H9 (cell line): ENCODE results near the gene RNASE7. TPM values are rescaled to one million over a fixed set of nuclear protein-coding genes. Genes with fewer than 3 reads are reported as not detected.

Source experiments
- DNase-seq: peaks from one replicate; pipeline ENCODE4 v3.0.0-alpha.2; 2017
- H2AFZ ChIP-seq: one replicate; pipeline ENCODE4 v1.6.1; 2013; ENCODE audit warnings: mild to moderate bottlenecking, low read length, control low read depth, moderate library complexity
- H2AK5ac ChIP-seq: 2 replicates; pipeline ENCODE4 v1.6.1; 2013; ENCODE audit warnings: low read length, control low read depth, mixed read lengths; ENCODE audit not compliant: insufficient read length
- H2BK120ac ChIP-seq: one replicate; pipeline ENCODE4 v1.6.1; 2013; ENCODE audit warnings: low read depth, mild to moderate bottlenecking, low read length, control low read depth, inconsistent platforms; ENCODE audit not compliant: poor library complexity, severe bottlenecking
- H2BK12ac ChIP-seq: 2 replicates; pipeline ENCODE4 v1.6.1; 2013; ENCODE audit warnings: low read length, control low read depth, mixed read lengths, low read depth; ENCODE audit not compliant: insufficient read length
- H2BK15ac ChIP-seq: 2 replicates; pipeline ENCODE4 v1.6.1; 2013; ENCODE audit warnings: low read depth, low read length, control low read depth
- H2BK20ac ChIP-seq: one replicate; pipeline ENCODE4 v1.6.1; 2013; ENCODE audit warnings: low read depth, mild to moderate bottlenecking, low read length, control low read depth, inconsistent platforms; ENCODE audit not compliant: poor library complexity, severe bottlenecking
- H2BK5ac ChIP-seq: 2 replicates; pipeline ENCODE4 v1.6.1; 2013; ENCODE audit warnings: low read length, control low read depth, mixed read lengths; ENCODE audit not compliant: insufficient read length
- H3K14ac ChIP-seq: 2 replicates; pipeline ENCODE4 v1.6.1; 2013; ENCODE audit warnings: low read length, control low read depth; ENCODE audit not compliant: insufficient read depth
- H3K18ac ChIP-seq: 2 replicates; pipeline ENCODE4 v1.6.1; 2013; ENCODE audit warnings: low read depth, mild to moderate bottlenecking, mixed read lengths, low read length, control low read depth; ENCODE audit not compliant: insufficient read length
- H3K23ac ChIP-seq: 2 replicates; pipeline ENCODE4 v1.6.1; 2013; ENCODE audit warnings: low read length, control low read depth, mixed read lengths, low read depth; ENCODE audit not compliant: insufficient read length
- H3K23me2 ChIP-seq: 2 replicates; pipeline ENCODE4 v1.6.1; 2013; ENCODE audit warnings: low read depth, mild to moderate bottlenecking, mixed read lengths, low read length, control low read depth; ENCODE audit not compliant: insufficient read length, poor library complexity, severe bottlenecking
- H3K27ac ChIP-seq: 2 replicates; pipeline ENCODE4 v1.5.1; 2013; ENCODE audit warnings: low read length, control low read depth, mixed read lengths, low read depth; ENCODE audit not compliant: insufficient read length
- H3K27me3 ChIP-seq: 2 replicates; pipeline ENCODE4 v1.6.1; 2013; ENCODE audit warnings: low read length, control low read depth, inconsistent platforms; ENCODE audit not compliant: insufficient read depth
- H3K4ac ChIP-seq: 2 replicates; pipeline ENCODE4 v1.6.1; 2013; ENCODE audit warnings: low read depth, mild to moderate bottlenecking, control low read depth, inconsistent platforms, low read length, moderate library complexity
- H3K4me1 ChIP-seq: 2 replicates; pipeline ENCODE4 v1.6.1; 2013; ENCODE audit warnings: low read length, control low read depth, inconsistent platforms; ENCODE audit not compliant: insufficient read depth
- H3K4me2 ChIP-seq: 2 replicates; pipeline ENCODE4 v1.6.1; 2013; ENCODE audit warnings: low read length, control low read depth, mixed read lengths; ENCODE audit not compliant: insufficient read length, insufficient read depth
- H3K56ac ChIP-seq: 2 replicates; pipeline ENCODE4 v1.6.1; 2013; ENCODE audit warnings: low read depth, mild to moderate bottlenecking, mixed read lengths, low read length, control low read depth; ENCODE audit not compliant: insufficient read length
- H3K79me1 ChIP-seq: 2 replicates; pipeline ENCODE4 v1.6.1; 2013; ENCODE audit warnings: low read depth, mild to moderate bottlenecking, moderate library complexity, low read length, control low read depth, inconsistent platforms; ENCODE audit not compliant: insufficient read depth, poor library complexity, severe bottlenecking
- H3K79me2 ChIP-seq: 2 replicates; pipeline ENCODE4 v1.6.1; 2013; ENCODE audit warnings: low read length, control low read depth, inconsistent platforms; ENCODE audit not compliant: insufficient read depth
- H3K9ac ChIP-seq: 2 replicates; pipeline ENCODE4 v1.6.1; 2013; ENCODE audit warnings: low read length, control low read depth, mixed read lengths; ENCODE audit not compliant: insufficient read length; ENCODE audit errors: extremely low read depth
- H3K9me3 ChIP-seq: one replicate; pipeline ENCODE4 v1.6.1; 2013; ENCODE audit warnings: low read depth, low read length, inconsistent platforms; ENCODE audit not compliant: control insufficient read depth
- H3T11ph ChIP-seq: one replicate; pipeline ENCODE4 v1.6.1; 2013; ENCODE audit warnings: mild to moderate bottlenecking, low read length, control low read depth, inconsistent platforms
- H4K20me1 ChIP-seq: one replicate; pipeline ENCODE4 v1.6.1; 2013; ENCODE audit not compliant: control insufficient read depth, insufficient read length, insufficient read depth
- H4K5ac ChIP-seq: 2 replicates; pipeline ENCODE4 v1.6.1; 2013; ENCODE audit warnings: low read depth, mild to moderate bottlenecking, mixed read lengths, low read length, control low read depth; ENCODE audit not compliant: insufficient read length
- H4K8ac ChIP-seq: replicated peaks from 2 replicates; pipeline ENCODE4 v1.6.1; 2013; ENCODE audit warnings: low read length, control low read depth, mixed read lengths, low read depth; ENCODE audit not compliant: insufficient read length
- H4K91ac ChIP-seq: 2 replicates; pipeline ENCODE4 v1.6.1; 2013; ENCODE audit warnings: low read depth, mild to moderate bottlenecking, moderate library complexity, mixed read lengths, low read length, control low read depth; ENCODE audit not compliant: insufficient read length
- H3K27ac Mint-ChIP-seq, 3 experiments: 2 replicates in 2 of 3; 3 replicates in 1 of 3; pipeline ENCODE4 v1.8.0; 2020 to 2021; ENCODE audit warnings: mixed read lengths in 3 of 3, mild to moderate bottlenecking in 1 of 3, moderate library complexity in 1 of 3
- H3K27me3 Mint-ChIP-seq: 2 replicates; pipeline ENCODE4 v1.8.0; 2021; ENCODE audit warnings: low read depth, mild to moderate bottlenecking, moderate library complexity, mixed read lengths
- H3K36me3 Mint-ChIP-seq, 3 experiments: 2 replicates in 2 of 3; 3 replicates in 1 of 3; pipeline ENCODE4 v1.8.0; 2020 to 2021; ENCODE audit warnings: low read depth in 3 of 3, mixed read lengths in 3 of 3; ENCODE audit not compliant: insufficient read depth in 1 of 3
- H3K4me1 Mint-ChIP-seq, 2 experiments: 2 replicates each; pipeline ENCODE4 v1.8.0; 2020; ENCODE audit warnings: mixed read lengths in 2 of 2
- H3K4me3 Mint-ChIP-seq, 2 experiments: 2 replicates in 1 of 2; 3 replicates in 1 of 2; pipeline ENCODE4 v1.8.0; 2020 to 2021; ENCODE audit warnings: mild to moderate bottlenecking in 2 of 2, mixed read lengths in 2 of 2, moderate library complexity in 1 of 2
- H3K9me3 Mint-ChIP-seq, 2 experiments: 2 replicates in 1 of 2; 3 replicates in 1 of 2; pipeline ENCODE4 v1.8.0; 2020; ENCODE audit warnings: mild to moderate bottlenecking in 2 of 2, mixed read lengths in 2 of 2, moderate library complexity in 1 of 2
- CTCF ChIP-seq: fragments of 200-600 bp; sonication (generic); conservative IDR thresholded peaks from 3 replicates; pipeline ENCODE4 v1.8.0; 2021; ENCODE audit warnings: antibody characterized with exemption, mild to moderate bottlenecking
- WGBS: extraction: QIAGEN DNeasy Blood & Tissue Kit; methylation state at CpG from one replicate; pipeline ENCODE4 v1.1.7; 2013; ENCODE audit warnings: missing lambda C conversion rate, low lambda C conversion rate, mixed read lengths; ENCODE audit not compliant: insufficient read length; ENCODE audit errors: extremely low coverage; 5-methylcytosine and 5-hydroxymethylcytosine counted together
- total RNA-seq: library from RNA; stranded (reverse); gene quantifications from 2 replicates; pipeline ENCODE4 v1.2.1, GENCODE V29; 2021

RNASE7 gene
- total RNA-seq, 1 experiment from 2014 or later: not detected

- H4K5ac ChIP-seq: no peak overlapping the region
- H4K91ac ChIP-seq: no peak overlapping the region
- no peak overlapping the region for H3K4me2 ChIP-seq
- no peak overlapping the region for H3K14ac ChIP-seq
- no peak overlapping the region for H2BK15ac ChIP-seq
- WGBS: no CpG with 5 or more reads among the region's 9 CpGs
- H3K18ac ChIP-seq: no peak overlapping the region
- no peaks in the 10 kb centered on the region for H4K20me1 ChIP-seq
- H3K9me3 ChIP-seq: no peaks in the 10 kb centered on the region
- H4K8ac ChIP-seq: no peak overlapping the region
- H3K9me3 Mint-ChIP-seq: no peaks in the 10 kb centered on the region
- no peak overlapping the region for H3K9ac ChIP-seq
- no peak for DNase-seq
- H3K4ac ChIP-seq: no peak overlapping the region
- no peak overlapping the region for H3K23ac ChIP-seq
- H3T11ph ChIP-seq: no peak overlapping the region
- no peak overlapping the region for H2BK12ac ChIP-seq
- no peak overlapping the region for H3K27ac ChIP-seq
- H3K4me3 Mint-ChIP-seq: peak overlapping the region; percentile 88 to 96; a peak in 4 of 5 replicates
- no peaks in the 10 kb centered on the region for H3K27me3 ChIP-seq
- TF ChIP-seq CTCF: no peak
- no peak overlapping the region for H2AK5ac ChIP-seq
- no peaks in the 10 kb centered on the region for H3K79me2 ChIP-seq
- no peak overlapping the region for H2AFZ ChIP-seq
- H3K4me1 Mint-ChIP-seq: peaks cover 23 to 24% of the 10 kb centered on the region in 2 experiments
- peaks cover 4% of the 10 kb centered on the region; the same call in 1 of the 2 replicates for H3K4me1 ChIP-seq
- H2BK20ac ChIP-seq: no peak overlapping the region
- peaks cover 31% of the 10 kb centered on the region for H3K23me2 ChIP-seq
- no peaks in the 10 kb centered on the region for H3K79me1 ChIP-seq
- peaks cover 8% of the 10 kb centered on the region for H3K27me3 Mint-ChIP-seq
- no peak overlapping the region for H2BK5ac ChIP-seq
- H2BK120ac ChIP-seq: no peak overlapping the region
- no peak overlapping the region; a peak in 1 of 7 replicates for H3K27ac Mint-ChIP-seq
- no peak overlapping the region for H3K56ac ChIP-seq
- H3K36me3 Mint-ChIP-seq: peaks cover 38 to 56% (median 51%) of the 10 kb centered on the region in 3 experiments
These were observed 30.7 kb downstream of the RNASE7 start for GRCh38 chr14:21072781-21073339.
